ENCODE data around the gene GPRIN2. TPM values are rescaled to one million over a fixed set of nuclear protein-coding genes. Genes with fewer than 3 reads are reported as not detected.
A peak's percentile ranks its signal among the peaks of the same experiment; 100 is the strongest.
"Not testable (repeated sequence)": the region's sequence is repeated elsewhere in the genome, so short reads cannot be mapped to it uniquely, and the experiment has no call there.

Gene GPRIN2
- total and polyA plus RNA-seq, 8 donors = 8.6 to 39.8 (median 13.3) TPM

GRCh38 chr10:46565591-46566332 is 9.3 kb upstream of the GPRIN2 start:
- TF ChIP-seq, protein P1, sequence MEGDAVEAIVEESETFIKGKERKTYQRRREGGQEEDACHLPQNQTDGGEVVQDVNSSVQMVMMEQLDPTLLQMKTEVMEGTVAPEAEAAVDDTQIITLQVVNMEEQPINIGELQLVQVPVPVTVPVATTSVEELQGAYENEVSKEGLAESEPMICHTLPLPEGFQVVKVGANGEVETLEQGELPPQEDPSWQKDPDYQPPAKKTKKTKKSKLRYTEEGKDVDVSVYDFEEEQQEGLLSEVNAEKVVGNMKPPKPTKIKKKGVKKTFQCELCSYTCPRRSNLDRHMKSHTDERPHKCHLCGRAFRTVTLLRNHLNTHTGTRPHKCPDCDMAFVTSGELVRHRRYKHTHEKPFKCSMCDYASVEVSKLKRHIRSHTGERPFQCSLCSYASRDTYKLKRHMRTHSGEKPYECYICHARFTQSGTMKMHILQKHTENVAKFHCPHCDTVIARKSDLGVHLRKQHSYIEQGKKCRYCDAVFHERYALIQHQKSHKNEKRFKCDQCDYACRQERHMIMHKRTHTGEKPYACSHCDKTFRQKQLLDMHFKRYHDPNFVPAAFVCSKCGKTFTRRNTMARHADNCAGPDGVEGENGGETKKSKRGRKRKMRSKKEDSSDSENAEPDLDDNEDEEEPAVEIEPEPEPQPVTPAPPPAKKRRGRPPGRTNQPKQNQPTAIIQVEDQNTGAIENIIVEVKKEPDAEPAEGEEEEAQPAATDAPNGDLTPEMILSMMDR (IDR thresholded peaks at IDR 0.05) = peak; percentile 55 to 65
- intact Hi-C loops (cut with DNase I); H3K36me3 ChIP-seq; H3K4me1 ChIP-seq; H3K27ac ChIP-seq; H3K4me3 ChIP-seq; H3K9me3 ChIP-seq; H3K27me3 ChIP-seq: not testable (repeated sequence)
- peak in 3 of 4 donors; percentile 62 to 78 (median 65) for DNase-seq
- peak; percentile 95 for ATAC-seq

- Histone ChIP-seq H3K4me1 (peaks cover 0 to 7% of the 10 kb centered on the region in 2 donors), H3K36me3 (no peaks in the 10 kb centered on the region), H3K4me3 (no peak overlapping the region), H3K27ac (no peak overlapping the region), H3K27me3 (peaks cover 20 to 53% of the 10 kb centered on the region in 2 donors), H3K9me3 (no peaks in the 10 kb centered on the region)
- ATAC-seq (no peak), DNase-seq (peak in 1 of 4 donors; percentile 4)
- intact Hi-C loops (cut with DNase I) = no loop called here
- TF ChIP-seq, protein P1 (IDR thresholded peaks at IDR 0.05) = no peak
Observed at GRCh38 chr10:46560952-46561351, 4.5 kb upstream of the GPRIN2 start.

DNA sequence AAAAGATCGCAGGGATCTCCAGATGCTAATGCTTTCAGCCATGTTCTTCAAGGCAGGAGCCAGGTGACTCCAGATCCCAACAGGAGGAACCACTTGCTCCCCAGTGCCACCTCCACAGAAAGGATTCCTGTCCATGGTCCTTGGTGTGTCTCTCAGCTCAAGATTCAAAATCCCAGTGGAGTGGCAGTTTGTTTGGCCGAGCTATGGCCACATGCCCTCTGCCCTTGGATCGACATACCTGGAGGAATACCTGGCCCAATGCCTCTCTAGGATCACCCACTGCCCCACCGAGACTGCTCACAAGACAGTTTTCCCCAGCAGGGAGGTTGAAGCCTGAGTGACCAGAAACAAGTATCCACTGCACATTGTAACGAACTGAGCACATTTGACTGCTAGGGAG is 3.9 kb upstream of the GPRIN2 start:
- H3K36me3 ChIP-seq = no peaks in the 10 kb centered on the region
- H3K27ac ChIP-seq = no peak overlapping the region
- H3K9me3 ChIP-seq = no peaks in the 10 kb centered on the region
- no peak overlapping the region for H3K4me3 ChIP-seq
- TF ChIP-seq, protein P1 (IDR thresholded peaks at IDR 0.05) = no peak
- peaks cover 0 to 9% of the 10 kb centered on the region in 2 donors for H3K4me1 ChIP-seq
- ATAC-seq = no peak
- peak in 2 of 4 donors; percentile 24 to 27 for DNase-seq
- peaks cover 24 to 59% of the 10 kb centered on the region in 2 donors for H3K27me3 ChIP-seq
- intact Hi-C loops (cut with DNase I) = no loop called here

- ATAC-seq = no peak
- H3K36me3 ChIP-seq = no peaks in the 10 kb centered on the region
- intact Hi-C loops (cut with DNase I) = no loop called here
- H3K27ac ChIP-seq = no peak overlapping the region
- H3K27me3 ChIP-seq = peaks cover 24 to 70% of the 10 kb centered on the region in 2 donors
- peak in 2 of 4 donors; percentile 27 to 43 for DNase-seq
- no peaks in the 10 kb centered on the region for H3K9me3 ChIP-seq
- no peak overlapping the region for H3K4me3 ChIP-seq
- TF ChIP-seq, protein P1 (IDR thresholded peaks at IDR 0.05) = no peak
- peaks cover 0 to 9% of the 10 kb centered on the region in 2 donors for H3K4me1 ChIP-seq
Observed at GRCh38 chr10:46559231-46559671, 2.8 kb upstream of the GPRIN2 start.

GRCh38 chr10:46558392-46559185 is 2.1 kb upstream of the GPRIN2 start:
- ATAC-seq = peak; percentile 11
- peak in 2 of 4 donors; percentile 30 to 72 for DNase-seq
- Histone ChIP-seq H3K36me3 (no peaks in the 10 kb centered on the region), H3K27me3 (peaks cover 24 to 76% of the 10 kb centered on the region in 2 donors), H3K9me3 (no peaks in the 10 kb centered on the region), H3K4me1 (peaks cover 0 to 9% of the 10 kb centered on the region in 2 donors), H3K27ac (no peak overlapping the region), H3K4me3 (no peak overlapping the region)
- intact Hi-C loops (cut with DNase I) = no loop called here
- TF ChIP-seq, protein P1 (IDR thresholded peaks at IDR 0.05) = no peak
